HG03060 (cell line): ENCODE measurements around the gene RRAD.
"Not testable (repeated sequence)": the region's sequence is repeated elsewhere in the genome, so short reads cannot be mapped to it uniquely, and the experiment has no call there.

ENCODE experiments used
- ATAC-seq: cut with Tn5 transposase; IDR thresholded peaks from one replicate; pipeline ENCODE4 v1.9.1; 2021; ENCODE audit warnings: low read depth, moderate number of reproducible peaks; ENCODE audit not compliant: unreplicated experiment

Gene RRAD

DNA sequence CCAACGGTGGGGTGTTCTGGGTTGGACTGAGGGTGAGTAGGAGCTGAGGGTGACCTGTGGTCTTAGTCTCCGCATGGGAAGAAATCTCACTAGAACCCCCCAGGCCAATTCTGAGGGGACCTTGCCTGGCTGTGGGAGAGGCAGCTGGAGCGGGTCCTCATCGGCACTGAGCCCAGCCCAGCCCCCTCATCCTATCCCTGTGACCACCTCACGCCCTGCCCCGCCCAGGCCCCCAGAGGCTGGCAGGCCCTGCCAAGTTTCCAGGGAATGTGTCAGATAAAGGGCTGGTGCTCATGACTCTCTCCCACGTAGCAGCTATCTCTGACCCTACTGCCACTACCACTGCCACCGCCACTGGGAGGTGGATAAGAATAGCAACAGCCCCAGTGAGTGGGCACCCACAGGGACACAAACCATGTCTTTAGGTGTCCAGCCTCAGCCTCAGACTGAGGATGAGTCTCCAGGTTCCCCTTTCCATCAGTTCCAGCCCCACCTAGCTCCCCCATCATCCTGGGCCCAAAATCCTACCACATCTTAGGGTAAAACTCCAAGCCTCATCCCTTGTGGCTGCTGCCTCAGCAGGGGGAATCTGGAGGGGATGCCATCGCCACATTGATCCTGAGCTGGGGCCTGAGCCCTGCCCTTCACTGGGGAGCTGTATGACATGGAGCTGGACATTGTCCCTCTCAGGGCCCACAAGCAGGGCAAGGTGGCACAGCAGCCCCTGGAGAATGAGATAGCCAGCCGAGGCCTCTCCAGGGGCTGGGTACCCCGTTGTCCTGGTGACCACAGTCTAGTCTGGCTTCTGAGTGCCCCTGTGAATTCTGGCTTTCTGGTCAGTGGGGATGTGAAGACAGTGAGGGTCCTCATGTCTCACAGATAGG lies 21.5 kb downstream of the RRAD start:
- ATAC-seq, result no peak

DNA sequence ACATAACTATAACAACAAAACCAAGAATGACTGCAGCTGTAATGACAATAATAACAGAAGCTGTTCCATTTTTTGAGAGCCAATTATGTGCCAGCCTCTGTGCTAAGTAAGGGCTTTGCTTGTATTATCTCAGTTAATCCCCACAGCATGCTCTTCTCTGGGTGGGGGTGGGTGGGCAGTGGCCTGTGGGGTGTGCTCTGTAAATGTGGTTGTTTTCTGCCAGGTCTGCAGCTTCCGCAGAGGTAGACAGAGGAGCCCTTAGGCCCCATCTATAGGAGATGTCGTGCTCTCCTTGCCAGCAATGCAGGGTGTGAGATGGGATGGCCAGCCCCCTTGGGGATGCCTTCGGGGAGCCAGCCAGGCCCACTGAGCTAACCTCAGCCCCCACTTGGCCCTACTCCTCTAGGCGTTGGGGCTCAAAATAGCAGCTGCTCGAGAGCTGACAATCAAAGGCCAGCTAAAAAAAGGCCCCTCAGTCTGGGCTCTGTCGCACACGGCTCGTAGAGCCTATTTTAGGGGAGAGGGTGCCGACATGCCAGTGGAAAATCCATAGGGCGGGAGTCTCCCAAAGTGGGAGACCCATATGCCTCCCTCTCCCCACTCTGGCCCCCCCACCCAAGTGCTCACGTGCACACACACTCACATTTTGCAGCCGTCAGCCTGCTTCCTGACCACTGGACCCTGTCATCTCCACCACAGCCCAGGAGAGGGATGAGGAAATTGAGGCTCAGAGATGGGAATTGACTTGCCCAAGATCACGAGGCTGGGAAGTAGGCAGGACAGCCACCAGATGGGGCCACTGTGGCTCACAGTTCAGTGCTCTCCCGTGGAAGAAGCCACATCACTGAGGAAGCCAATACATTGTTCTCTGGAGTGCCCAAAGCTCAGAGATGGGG lies 22.4 kb downstream of the RRAD start:
- no peak for ATAC-seq

DNA sequence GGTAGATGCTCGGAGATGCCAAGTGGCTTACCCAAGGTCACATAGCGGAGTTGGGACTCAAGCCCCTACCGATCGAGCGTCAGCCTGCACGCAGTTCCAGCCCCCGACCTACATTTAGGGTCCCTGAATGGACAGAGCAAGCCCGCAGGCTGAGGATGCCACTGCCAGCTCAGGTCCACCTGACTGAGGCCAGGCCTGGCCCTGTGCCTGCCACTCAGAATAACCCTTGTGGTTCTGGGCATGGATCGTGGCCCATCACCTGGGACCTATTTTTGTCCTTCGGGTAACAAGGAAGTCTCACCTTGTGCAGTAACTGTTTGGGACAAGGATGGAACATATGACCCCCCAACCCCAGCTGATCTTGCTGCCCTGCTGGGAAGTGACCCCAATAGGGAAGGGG lies 23.7 kb downstream of the RRAD start:
- ATAC-seq, result no peak

DNA sequence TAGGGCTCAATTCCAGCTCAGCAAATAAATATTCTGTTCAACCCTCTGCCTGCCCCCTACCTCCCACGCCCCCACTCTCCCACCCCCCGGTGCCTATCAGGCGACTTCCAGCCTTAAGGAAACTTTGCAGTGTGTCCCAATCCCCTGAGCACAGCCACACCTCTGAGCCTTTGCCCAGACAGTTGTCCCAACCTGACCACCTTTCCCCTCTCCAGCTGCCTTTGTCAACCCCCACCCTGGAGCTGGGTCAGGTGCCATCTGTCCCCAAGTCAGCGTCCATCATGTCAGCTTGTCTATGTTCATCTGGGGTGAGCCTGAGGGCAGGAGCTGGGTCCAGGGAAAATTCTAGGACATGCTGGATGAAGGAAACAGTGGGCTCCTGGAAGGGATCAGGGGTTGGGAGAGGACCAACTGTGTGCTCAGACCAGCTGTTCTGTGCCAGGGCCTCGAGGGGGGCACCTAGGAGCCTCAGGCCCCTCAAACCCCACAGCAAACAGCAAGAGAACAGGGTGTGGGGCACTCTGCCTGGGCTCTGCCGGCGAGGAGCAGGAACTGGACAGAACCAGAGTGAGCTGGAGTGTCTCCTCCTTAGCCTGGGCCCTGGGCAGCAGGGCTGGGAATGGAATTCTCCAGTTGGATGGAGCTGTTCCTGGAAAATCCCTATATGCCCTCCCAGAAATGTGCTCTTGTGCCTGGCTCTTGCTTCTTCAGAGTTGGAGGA lies 24.5 kb downstream of the RRAD start:
- ATAC-seq, result no peak

DNA sequence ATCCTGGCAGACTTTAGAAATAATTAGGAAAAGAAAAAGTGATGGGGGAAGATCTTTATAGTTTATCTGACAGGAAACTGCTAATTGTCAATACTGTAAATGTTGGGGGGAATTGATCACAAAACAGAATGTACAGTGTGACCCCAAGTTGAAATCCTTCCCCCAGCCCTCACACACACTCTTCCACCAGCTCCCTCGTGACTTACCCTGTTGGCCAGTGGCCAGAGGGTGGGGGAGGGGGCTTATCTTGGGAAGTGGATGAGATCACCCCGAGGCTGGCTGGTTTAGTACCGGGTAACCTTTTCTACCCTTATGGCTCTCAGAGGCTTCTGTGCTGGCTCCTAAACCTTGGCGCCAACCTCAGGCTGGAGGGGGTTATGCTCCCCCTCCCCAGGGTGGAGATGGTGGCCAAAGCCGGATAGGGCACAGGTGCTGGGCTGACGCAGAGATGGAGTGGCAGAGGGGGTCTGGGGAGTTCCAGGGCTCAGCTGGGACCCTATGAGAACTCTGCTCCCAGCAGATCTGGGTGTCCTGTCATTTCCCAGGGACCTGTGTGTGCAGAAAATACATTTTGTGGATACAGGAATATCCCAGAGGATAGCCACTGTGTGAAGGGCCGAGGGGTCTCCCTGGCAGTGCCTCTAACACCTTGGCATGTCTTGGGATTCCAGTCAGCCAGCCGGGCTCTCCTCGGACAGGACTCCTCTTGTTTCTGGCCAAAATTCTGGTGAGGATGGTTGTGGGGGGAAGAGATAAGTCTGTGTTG lies 25.2 kb downstream of the RRAD start:
- ATAC-seq, result no peak

DNA sequence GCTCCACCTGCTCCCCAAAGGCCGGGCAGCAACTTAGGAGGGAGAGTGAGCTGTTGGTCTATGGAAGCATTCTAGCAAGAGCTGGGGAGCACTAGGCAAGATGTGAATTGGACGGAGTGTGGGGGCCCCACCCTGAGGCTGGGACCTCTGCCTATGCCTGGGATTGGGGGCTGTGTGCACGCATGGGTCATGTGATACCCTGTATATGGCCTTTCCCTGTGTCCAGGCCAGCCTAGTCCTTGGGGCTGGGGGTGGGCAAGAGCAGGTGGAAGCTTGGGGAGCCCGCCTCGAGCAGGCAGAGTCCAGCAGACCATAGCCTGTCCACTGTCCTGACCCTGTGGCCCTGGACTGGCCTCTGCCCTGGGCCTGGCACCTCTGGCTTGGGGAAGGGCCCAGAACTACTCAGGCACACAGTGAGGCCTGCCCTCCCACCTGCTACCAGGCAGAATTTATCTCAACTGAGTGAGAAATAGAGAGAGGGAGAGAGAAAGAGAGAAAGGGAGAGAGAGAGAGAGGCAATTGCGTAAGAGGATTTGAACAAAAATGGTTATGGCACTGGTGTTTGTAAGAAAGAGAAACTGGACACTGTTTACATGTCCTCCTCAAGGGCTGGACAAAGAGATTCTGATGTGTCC lies 25.9 kb downstream of the RRAD start:
- ATAC-seq, result no peak

DNA sequence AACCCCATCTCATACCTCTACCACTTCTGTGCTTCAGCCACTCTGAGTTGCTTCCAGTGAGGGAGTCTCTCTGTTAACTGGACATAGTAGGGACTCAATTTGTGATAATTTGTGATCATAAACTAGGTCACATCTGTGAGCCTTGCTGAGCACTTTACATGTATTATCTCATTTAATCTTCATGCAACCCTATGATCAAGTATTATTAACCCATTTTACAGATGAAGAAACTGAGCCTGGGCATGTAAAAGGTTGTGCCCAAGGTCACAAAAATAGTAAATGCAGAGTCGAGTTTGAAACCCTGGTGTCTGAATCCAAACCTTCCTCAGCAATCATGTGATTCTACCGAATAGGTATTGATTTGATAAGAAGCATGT lies 26.4 kb downstream of the RRAD start:
- ATAC-seq, result no peak

DNA sequence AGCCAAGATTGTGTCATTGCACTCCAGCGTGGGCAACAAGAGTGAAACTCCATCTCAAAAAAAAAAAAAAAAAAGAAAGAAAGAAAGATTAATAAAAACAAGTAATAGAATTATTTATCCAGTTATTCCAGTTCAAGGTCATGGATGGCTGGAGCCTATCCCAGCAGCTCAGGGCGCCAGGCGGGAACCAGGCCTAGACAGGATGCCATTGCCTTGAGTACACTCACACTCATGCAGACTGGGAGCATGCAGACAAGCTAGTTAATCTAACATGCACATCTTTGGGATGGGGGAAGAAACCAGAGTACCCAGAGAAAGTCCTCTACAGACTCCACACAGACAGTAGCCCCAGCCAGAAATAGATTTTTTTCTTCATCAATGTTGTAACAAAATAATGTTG lies 27.1 kb downstream of the RRAD start:
- no peak for ATAC-seq

DNA sequence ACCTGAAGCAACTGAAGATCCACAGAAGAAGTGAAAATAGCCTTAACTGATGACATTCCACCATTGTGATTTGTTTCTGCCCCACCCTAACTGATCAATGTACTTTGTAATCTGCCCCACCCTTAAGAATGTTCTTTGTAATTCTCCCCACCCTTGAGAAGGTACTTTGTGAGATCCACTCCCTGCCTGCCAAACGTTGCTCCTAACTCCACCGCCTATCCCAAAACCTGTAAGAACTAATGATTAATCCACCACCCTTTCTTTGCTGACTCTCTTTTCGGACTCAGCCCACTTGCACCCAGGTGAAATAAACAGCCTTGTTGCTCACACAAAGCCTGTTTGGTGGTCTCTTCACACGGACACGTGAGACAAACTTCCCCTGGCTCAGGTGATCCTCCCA lies 28.7 kb downstream of the RRAD start:
- ATAC-seq, result not testable (repeated sequence)

DNA sequence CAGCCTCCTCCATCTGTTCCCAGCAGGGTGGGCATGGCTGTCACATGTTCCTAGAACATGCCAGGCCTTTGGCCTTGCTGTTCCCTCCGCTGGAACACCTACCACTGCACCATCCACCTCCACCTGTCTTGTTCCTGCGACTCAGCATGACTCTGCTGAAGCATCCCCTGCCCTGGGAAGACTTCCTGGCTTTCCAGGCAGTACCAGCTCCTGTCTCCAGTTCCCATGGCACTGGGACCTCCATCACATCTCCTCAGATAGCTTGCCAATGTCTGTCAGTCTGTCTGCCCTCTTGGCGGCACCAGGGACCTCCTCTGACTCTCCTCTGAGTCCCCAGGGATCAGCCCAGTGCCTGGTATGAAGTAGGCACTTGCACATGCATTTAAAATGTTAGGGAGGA lies 29.3 kb downstream of the RRAD start:
- ATAC-seq, result no peak

DNA sequence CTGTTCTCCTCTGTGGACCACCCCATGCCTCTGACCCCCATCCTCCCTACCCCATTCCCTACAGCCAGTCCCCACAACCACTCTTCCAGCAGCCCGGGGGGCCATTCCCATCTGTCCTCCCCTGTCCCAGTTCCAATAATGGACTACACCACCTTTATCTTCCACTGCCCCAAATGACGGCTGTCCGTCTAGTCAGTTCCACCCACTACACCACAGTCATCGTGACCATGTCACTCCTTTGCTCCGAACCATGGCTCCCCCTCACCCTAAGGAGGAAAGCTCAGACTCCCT lies 29.7 kb downstream of the RRAD start:
- no peak for ATAC-seq

DNA sequence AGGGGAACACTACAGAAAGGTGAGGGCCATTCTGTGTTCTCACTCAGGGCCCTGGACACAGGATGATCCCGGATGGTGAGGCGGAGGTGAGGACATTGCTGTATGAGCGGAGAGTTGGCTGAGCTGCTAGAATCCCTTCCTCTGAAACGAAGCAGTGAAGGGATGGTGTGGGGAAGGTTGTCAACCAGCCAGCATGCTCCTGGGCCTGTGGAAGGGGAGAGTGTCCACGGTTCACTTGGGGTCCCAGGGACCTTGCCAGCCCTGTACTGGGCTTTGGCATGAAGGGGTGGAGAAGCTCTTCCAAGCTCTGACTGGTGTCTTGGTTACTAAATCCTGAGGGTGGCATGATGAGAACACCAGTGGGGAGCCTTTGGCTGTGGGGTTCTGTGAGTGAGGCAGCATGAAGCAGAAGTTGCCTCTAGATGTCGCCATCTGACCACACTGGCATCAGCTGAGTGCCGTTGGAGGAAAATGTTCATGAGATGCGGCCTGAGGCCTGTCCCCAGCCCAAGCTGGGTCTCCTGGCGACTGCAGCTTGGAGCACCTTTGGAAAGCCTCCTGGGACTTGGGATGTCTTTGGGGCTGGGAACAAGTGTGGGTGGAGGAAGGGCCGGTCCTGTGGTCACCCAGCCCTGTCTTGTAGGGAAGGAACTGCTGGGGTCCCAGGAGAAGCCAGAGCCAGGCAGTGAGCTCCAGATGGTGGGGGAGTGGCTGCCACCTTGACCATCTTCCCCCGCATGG lies 30.2 kb downstream of the RRAD start:
- no peak for ATAC-seq

DNA sequence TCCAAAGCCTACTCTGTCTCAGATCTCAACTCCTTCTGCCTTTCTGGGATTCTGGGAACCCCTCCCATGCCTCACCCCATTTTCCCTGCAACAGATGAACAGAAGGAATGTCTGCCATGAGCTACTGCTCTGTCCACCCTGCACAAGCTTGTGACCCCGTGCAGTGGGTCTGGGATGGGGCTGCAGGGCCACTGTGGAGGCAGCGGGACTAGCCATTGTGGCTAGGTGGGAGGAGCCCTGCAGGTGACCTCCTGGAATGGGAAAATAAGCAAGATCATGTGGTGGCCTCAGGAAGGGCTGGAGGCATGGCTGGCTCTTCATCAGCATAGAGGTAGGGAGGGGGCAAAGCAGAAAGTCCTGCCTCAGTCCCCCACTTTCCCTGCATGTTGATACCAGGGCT lies 31.3 kb downstream of the RRAD start:
- no peak for ATAC-seq

DNA sequence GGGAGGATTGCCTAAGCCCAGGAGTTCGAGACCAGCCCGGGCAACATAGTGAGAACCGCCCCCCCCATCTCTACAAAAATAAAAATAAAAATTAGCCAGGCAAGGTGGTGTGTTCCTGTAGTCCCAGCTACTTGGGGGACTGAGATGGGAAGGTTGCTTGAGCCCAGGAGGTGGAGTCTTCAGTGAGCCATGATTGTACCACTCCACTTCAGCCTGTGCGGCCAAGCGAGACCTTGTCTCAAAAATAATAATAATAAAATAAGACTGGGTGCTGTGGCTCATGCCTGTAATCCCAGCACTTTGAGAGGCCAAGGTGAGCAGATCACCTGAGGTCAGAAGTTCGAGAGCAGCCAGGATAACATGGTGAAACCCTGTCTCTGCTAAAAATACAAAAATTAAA lies 33.5 kb downstream of the RRAD start:
- no peak for ATAC-seq

DNA sequence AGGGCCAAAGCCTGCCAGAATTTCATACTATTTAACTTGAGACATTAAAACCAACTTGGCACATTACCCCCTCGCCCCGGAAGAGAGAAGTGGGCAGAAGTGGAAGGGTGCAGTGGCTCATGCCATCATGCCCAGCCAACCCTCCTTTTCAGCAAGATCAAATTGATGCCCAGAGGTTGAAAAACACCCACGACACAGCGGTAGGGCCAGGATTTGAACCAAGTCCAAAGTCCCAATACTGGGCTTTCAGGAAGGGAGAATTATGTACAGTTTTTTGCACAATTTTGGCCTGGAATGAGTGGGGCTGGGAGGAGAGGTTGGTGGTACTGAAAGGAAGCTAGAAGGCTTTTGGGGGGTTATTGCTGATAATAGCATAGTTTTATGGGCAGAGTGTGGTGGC lies 34.0 kb downstream of the RRAD start:
- ATAC-seq, result no peak

DNA sequence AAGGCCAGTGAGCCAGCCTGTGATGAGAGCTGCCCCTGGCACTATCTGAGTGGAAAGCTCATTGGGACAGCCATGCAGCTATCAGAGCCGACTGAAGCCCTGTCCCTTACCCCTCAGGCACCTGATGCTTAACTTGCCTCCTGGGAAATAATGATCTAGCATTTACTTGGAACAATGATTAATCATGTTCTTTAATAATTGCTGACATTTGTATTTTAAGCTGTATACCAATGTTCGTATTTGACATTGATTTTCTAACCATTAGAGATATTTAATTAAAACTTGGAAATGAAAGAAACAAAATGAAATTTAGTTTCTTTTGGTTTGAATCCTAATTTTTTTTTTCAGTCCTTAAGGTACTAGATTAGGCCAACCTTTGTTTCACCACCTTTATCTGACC lies 34.5 kb downstream of the RRAD start:
- no peak for ATAC-seq

DNA sequence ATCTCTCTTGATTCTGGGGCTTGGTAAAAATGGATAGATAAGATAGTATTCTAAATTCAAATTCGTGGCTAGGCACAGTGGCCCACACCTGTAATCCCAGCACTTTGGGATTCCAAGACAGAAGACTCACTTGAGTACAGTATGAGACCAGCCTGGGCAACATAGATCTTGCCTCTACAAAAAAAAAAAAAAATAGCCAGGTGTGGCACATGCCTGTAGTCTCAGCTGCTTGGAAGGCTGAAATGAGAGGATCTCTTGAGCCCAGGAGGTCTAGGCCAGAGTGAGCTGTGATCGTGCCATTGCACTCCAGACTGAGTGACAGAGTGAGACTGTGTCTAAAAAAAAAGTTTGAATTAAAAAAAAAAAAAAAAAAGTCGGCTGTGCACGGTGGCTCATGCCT lies 35.7 kb downstream of the RRAD start:
- ATAC-seq, result no peak

DNA sequence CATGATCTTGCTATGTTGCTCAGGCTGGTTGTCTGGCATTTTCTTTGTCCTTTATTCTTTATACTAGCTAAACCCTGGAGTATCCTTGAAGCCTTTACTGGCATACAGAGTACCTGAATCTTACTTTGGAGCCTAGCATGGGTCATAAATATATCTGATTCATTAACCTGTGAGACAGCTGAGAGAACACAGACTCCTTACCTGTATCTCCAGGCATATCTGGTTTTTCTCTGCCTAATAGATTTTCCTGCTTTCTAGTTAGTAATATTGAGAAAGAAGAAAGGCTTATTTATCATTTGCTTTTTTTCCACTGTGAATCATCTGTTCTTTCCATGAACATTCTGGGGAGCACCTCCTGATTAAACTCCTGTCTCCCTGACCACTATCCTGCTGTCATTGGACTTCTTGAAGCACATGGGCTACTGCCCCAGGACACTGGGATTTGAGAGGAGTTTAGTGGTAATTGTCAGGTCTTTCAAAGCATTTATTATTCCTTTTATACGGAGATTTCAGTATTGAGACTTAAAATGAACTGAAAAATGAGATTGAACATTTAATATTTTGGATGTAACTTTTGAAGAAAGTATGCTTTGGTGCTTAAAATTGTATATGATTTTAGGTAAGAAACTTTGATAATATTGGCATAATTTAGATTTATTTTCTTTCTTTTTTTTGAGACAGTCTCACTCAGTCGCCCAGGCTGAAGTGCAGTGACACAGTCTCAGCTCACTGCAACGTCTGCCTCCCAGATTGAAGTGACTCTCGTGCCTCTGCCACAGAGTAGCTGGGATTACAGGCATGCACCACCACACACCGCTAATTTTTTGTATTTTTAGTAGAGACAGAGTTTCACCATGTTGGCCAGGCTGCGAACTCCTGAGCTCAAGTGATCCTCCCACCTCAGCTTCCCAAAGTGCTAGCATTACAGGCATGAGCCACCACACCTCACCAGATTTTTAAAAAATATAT lies 36.4 kb downstream of the RRAD start:
- no peak for ATAC-seq
